ENCODE measurements around the gene GJE1.
A peak's percentile ranks its signal among the peaks of the same experiment; 100 is the strongest.
"Not testable (repeated sequence)": the region's sequence is repeated elsewhere in the genome, so short reads cannot be mapped to it uniquely, and the experiment has no call there.

The GJE1 gene

GRCh38 chr6:142132625-142133024 is at the start of gene GJE1:
TSS of gene GJE1 (plus strand) at chr6:142132925. CDS start at chr6:142133159, 234 bp downstream.
- DNase-seq (ENCODE audit: low read depth, low spot score), result no peak

GRCh38 chr6:142087950-142088857 is 44.5 kb upstream of the GJE1 start:
- DNase-seq (ENCODE audit: low read depth, low spot score), result no peak

GRCh38 chr6:142088858-142089216 is 43.9 kb upstream of the GJE1 start:
- no peak for DNase-seq (ENCODE audit: low read depth, low spot score)

- not testable (repeated sequence) for DNase-seq (ENCODE audit: low read depth, low spot score)
Observed at GRCh38 chr6:142104820-142105219, 27.9 kb upstream of the GJE1 start.

- not testable (repeated sequence) for DNase-seq (ENCODE audit: low read depth, low spot score)
Observed at GRCh38 chr6:142110820-142111219, 21.9 kb upstream of the GJE1 start.

GRCh38 chr6:142112451-142113061 is 20.2 kb upstream of the GJE1 start:
- peak; percentile 47 for DNase-seq (ENCODE audit: low read depth, low spot score)

- DNase-seq (ENCODE audit: low read depth, low spot score), result no peak
Observed at GRCh38 chr6:142117366-142117765, 15.4 kb upstream of the GJE1 start.

- DNase-seq (ENCODE audit: low read depth, low spot score), result no peak
Observed at GRCh38 chr6:142118328-142118727, 14.4 kb upstream of the GJE1 start.

- DNase-seq (ENCODE audit: low read depth, low spot score), result no peak
Observed at GRCh38 chr6:142118925-142119324, 13.8 kb upstream of the GJE1 start.

GRCh38 chr6:142121342-142121741 is 11.4 kb upstream of the GJE1 start:
- DNase-seq (ENCODE audit: low read depth, low spot score), result no peak

GRCh38 chr6:142130814-142131213 is 1.9 kb upstream of the GJE1 start:
- no peak for DNase-seq (ENCODE audit: low read depth, low spot score)

GRCh38 chr6:142138876-142139275 is 6.2 kb downstream of the GJE1 start:
- DNase-seq (ENCODE audit: low read depth, low spot score), result no peak

GRCh38 chr6:142141531-142141930 is 8.8 kb downstream of the GJE1 start:
- not testable (repeated sequence) for DNase-seq (ENCODE audit: low read depth, low spot score)

- peak; percentile 94 for DNase-seq (ENCODE audit: low read depth, low spot score)
Observed at GRCh38 chr6:142146828-142147662, 14.3 kb downstream of the GJE1 start, which contains the start of the genes NMBR and VTA1. TSS of gene NMBR (minus strand) at chr6:142147122. CDS start at chr6:142088658, 58,464 bp downstream. TSS of gene VTA1 (plus strand) at chr6:142147263. CDS start at chr6:142147288, 25 bp downstream.

GRCh38 chr6:142152746-142153145 is 20.0 kb downstream of the GJE1 start:
- DNase-seq (ENCODE audit: low read depth, low spot score), result no peak

- DNase-seq (ENCODE audit: low read depth, low spot score), result no peak
Observed at GRCh38 chr6:142153196-142153595, 20.5 kb downstream of the GJE1 start.

GRCh38 chr6:142154336-142154735 is 21.6 kb downstream of the GJE1 start:
- no peak for DNase-seq (ENCODE audit: low read depth, low spot score)

- DNase-seq (ENCODE audit: low read depth, low spot score), result no peak
Observed at GRCh38 chr6:142155091-142155490, 22.4 kb downstream of the GJE1 start.

GRCh38 chr6:142155895-142156757 is 23.4 kb downstream of the GJE1 start:
- no peak for DNase-seq (ENCODE audit: low read depth, low spot score)

- DNase-seq (ENCODE audit: low read depth, low spot score), result not testable (repeated sequence)
Observed at GRCh38 chr6:142156758-142157068, 24.0 kb downstream of the GJE1 start.

- DNase-seq (ENCODE audit: low read depth, low spot score), result no peak
Observed at GRCh38 chr6:142162780-142163179, 30.1 kb downstream of the GJE1 start.
